Activated T-helper 1 cell treated with Interleukin-2 at 50 U/mL for 16 hours (primary cell): ENCODE measurements around the gene PCDHGA10.
"Not testable (repeated sequence)": the region's sequence is repeated elsewhere in the genome, so short reads cannot be mapped to it uniquely, and the experiment has no call there.

Experiments
- DNase-seq: peaks from one replicate; pipeline ENCODE4 v3.0.0-alpha.2; 2020; ENCODE audit warnings: low read depth

The PCDHGA10 gene

GRCh38 chr5:141392429-141393198, 20.2 kb upstream of the PCDHGA10 start, which contains the start of gene PCDHGA8:
TSS of gene PCDHGA8 (plus strand) at chr5:141392633. CDS start at chr5:141392814, 181 bp downstream.
- DNase-seq = no peak

- DNase-seq = no peak
Observed at GRCh38 chr5:141393267-141393666, 19.5 kb upstream of the PCDHGA10 start.

GRCh38 chr5:141394401-141395187, 18.2 kb upstream of the PCDHGA10 start:
- DNase-seq = not testable (repeated sequence)

GRCh38 chr5:141397756-141398551, 14.8 kb upstream of the PCDHGA10 start, which contains the start of gene PCDHGB5:
TSS of gene PCDHGB5 (plus strand) at chr5:141397947. CDS start at chr5:141398128, 181 bp downstream.
- DNase-seq = not testable (repeated sequence)

GRCh38 chr5:141398608-141399007, 14.2 kb upstream of the PCDHGA10 start:
- DNase-seq = no peak

GRCh38 chr5:141399555-141400258, 13.1 kb upstream of the PCDHGA10 start:
- DNase-seq = no peak

- DNase-seq = no peak
Observed at GRCh38 chr5:141402553-141403243, 10.1 kb upstream of the PCDHGA10 start, which contains the start of gene PCDHGA9. TSS of gene PCDHGA9 (plus strand) at chr5:141402778. CDS start at chr5:141402953, 175 bp downstream.

- no peak for DNase-seq
Observed at GRCh38 chr5:141403387-141403786, 9.4 kb upstream of the PCDHGA10 start.

- not testable (repeated sequence) for DNase-seq
Observed at GRCh38 chr5:141407790-141408505, 4.8 kb upstream of the PCDHGA10 start, which contains the start of gene PCDHGB6. TSS of gene PCDHGB6 (plus strand) at chr5:141408021. CDS start at chr5:141408203, 182 bp downstream.

GRCh38 chr5:141409598-141410306, 3.0 kb upstream of the PCDHGA10 start:
- DNase-seq = no peak

GRCh38 chr5:141411575-141411974, 1.2 kb upstream of the PCDHGA10 start:
- DNase-seq = no peak

- no peak for DNase-seq
Observed at GRCh38 chr5:141413540-141414069, 818 bp downstream of the PCDHGA10 start.

- DNase-seq = not testable (repeated sequence)
Observed at GRCh38 chr5:141414548-141415274, 1.9 kb downstream of the PCDHGA10 start.

GRCh38 chr5:141415275-141415618, 2.5 kb downstream of the PCDHGA10 start:
- not testable (repeated sequence) for DNase-seq

GRCh38 chr5:141417494-141418172, 4.8 kb downstream of the PCDHGA10 start, which contains the start of gene PCDHGB7:
TSS of gene PCDHGB7 (plus strand) at chr5:141417677. CDS start at chr5:141417860, 183 bp downstream.
- not testable (repeated sequence) for DNase-seq

GRCh38 chr5:141419074-141419880, 6.5 kb downstream of the PCDHGA10 start:
- no peak for DNase-seq
